Neural cell (in vitro differentiated cells): ENCODE measurements around the gene COG5.

Experiments used
- CTCF ChIP-seq: fragments of 450-650 bp; IDR thresholded peaks from 2 replicates; pipeline ENCODE4 v1.5.1; 2014; ENCODE audit warnings: antibody characterized with exemption, mild to moderate bottlenecking, moderate library complexity; ENCODE audit not compliant: poor library complexity, severe bottlenecking
- RAD21 ChIP-seq: fragments of 450-650 bp; conservative IDR thresholded peaks from 2 replicates; pipeline ENCODE4 v1.6.1; 2014; ENCODE audit warnings: antibody characterized with exemption, mild to moderate bottlenecking, moderate library complexity
- SMC3 ChIP-seq: fragments of 450-650 bp; conservative IDR thresholded peaks from 2 replicates; pipeline ENCODE4 v1.6.1; 2014; ENCODE audit warnings: antibody characterized with exemption, mild to moderate bottlenecking, moderate library complexity; ENCODE audit not compliant: poor library complexity

GRCh38 chr7:107230334-107230733 is 333.4 kb downstream of the COG5 start:
- TF ChIP-seq RAD21 = no peak
- no peak for TF ChIP-seq CTCF
- TF ChIP-seq SMC3 = no peak
